ENCODE measurements around the gene FBL. TPM values are rescaled to one million over a fixed set of nuclear protein-coding genes. Genes with fewer than 3 reads are reported as not detected.

The FBL gene
- total RNA-seq, 1 donor from 2014 or later: 119 TPM

- no peak for DNase-seq
- Mint-ChIP-seq H3K27me3 (ENCODE audit: unreplicated experiment) (peaks cover 7% of the 10 kb centered on the region), H3K9me3 (ENCODE audit: unreplicated experiment) (no peaks in the 10 kb centered on the region), H3K4me1 (ENCODE audit: low read depth, unreplicated experiment) (no peaks in the 10 kb centered on the region), H3K36me3 (ENCODE audit: unreplicated experiment) (peaks cover 6% of the 10 kb centered on the region), H3K27ac (ENCODE audit: unreplicated experiment) (no peak overlapping the region), H3K4me3 (ENCODE audit: unreplicated experiment) (no peak overlapping the region)
- TF ChIP-seq CTCF (IDR thresholded peaks at IDR 0.05; ENCODE audit: partially characterized antibody, unreplicated experiment): no peak
Observed at GRCh38 chr19:39807846-39808364, 38.3 kb downstream of the FBL start.

- H3K4me1 Mint-ChIP-seq (ENCODE audit: low read depth, unreplicated experiment): no peaks in the 10 kb centered on the region
- H3K27me3 Mint-ChIP-seq (ENCODE audit: unreplicated experiment): peaks cover 10% of the 10 kb centered on the region
- H3K9me3 Mint-ChIP-seq (ENCODE audit: unreplicated experiment): no peaks in the 10 kb centered on the region
- H3K4me3 Mint-ChIP-seq (ENCODE audit: unreplicated experiment): no peak overlapping the region
- peaks cover 6% of the 10 kb centered on the region for H3K36me3 Mint-ChIP-seq (ENCODE audit: unreplicated experiment)
- TF ChIP-seq CTCF (IDR thresholded peaks at IDR 0.05; ENCODE audit: partially characterized antibody, unreplicated experiment): no peak
- no peak overlapping the region for H3K27ac Mint-ChIP-seq (ENCODE audit: unreplicated experiment)
- no peak for DNase-seq
Observed at GRCh38 chr19:39805104-39805503, 41.1 kb downstream of the FBL start.

GRCh38 chr19:39802958-39803357 is 43.2 kb downstream of the FBL start:
- H3K4me3 Mint-ChIP-seq (ENCODE audit: unreplicated experiment): no peak overlapping the region
- H3K4me1 Mint-ChIP-seq (ENCODE audit: low read depth, unreplicated experiment): no peaks in the 10 kb centered on the region
- no peak for TF ChIP-seq CTCF (IDR thresholded peaks at IDR 0.05; ENCODE audit: partially characterized antibody, unreplicated experiment)
- peaks cover 10% of the 10 kb centered on the region for H3K27me3 Mint-ChIP-seq (ENCODE audit: unreplicated experiment)
- no peaks in the 10 kb centered on the region for H3K9me3 Mint-ChIP-seq (ENCODE audit: unreplicated experiment)
- no peak overlapping the region for H3K27ac Mint-ChIP-seq (ENCODE audit: unreplicated experiment)
- no peaks in the 10 kb centered on the region for H3K36me3 Mint-ChIP-seq (ENCODE audit: unreplicated experiment)
- DNase-seq: no peak

GRCh38 chr19:39797083-39797482 is 49.1 kb downstream of the FBL start:
- no peak overlapping the region for H3K4me3 Mint-ChIP-seq (ENCODE audit: unreplicated experiment)
- peaks cover 3% of the 10 kb centered on the region for H3K27me3 Mint-ChIP-seq (ENCODE audit: unreplicated experiment)
- no peaks in the 10 kb centered on the region for H3K4me1 Mint-ChIP-seq (ENCODE audit: low read depth, unreplicated experiment)
- no peak for DNase-seq
- H3K27ac Mint-ChIP-seq (ENCODE audit: unreplicated experiment): no peak overlapping the region
- no peak for TF ChIP-seq CTCF (IDR thresholded peaks at IDR 0.05; ENCODE audit: partially characterized antibody, unreplicated experiment)
- H3K36me3 Mint-ChIP-seq (ENCODE audit: unreplicated experiment): no peaks in the 10 kb centered on the region
- no peaks in the 10 kb centered on the region for H3K9me3 Mint-ChIP-seq (ENCODE audit: unreplicated experiment)

- H3K4me1 Mint-ChIP-seq (ENCODE audit: low read depth, unreplicated experiment): no peaks in the 10 kb centered on the region
- no peak overlapping the region for H3K4me3 Mint-ChIP-seq (ENCODE audit: unreplicated experiment)
- no peaks in the 10 kb centered on the region for H3K9me3 Mint-ChIP-seq (ENCODE audit: unreplicated experiment)
- no peak overlapping the region for H3K27ac Mint-ChIP-seq (ENCODE audit: unreplicated experiment)
- DNase-seq: no peak
- H3K27me3 Mint-ChIP-seq (ENCODE audit: unreplicated experiment): peaks cover 3% of the 10 kb centered on the region
- H3K36me3 Mint-ChIP-seq (ENCODE audit: unreplicated experiment): no peaks in the 10 kb centered on the region
- no peak for TF ChIP-seq CTCF (IDR thresholded peaks at IDR 0.05; ENCODE audit: partially characterized antibody, unreplicated experiment)
Observed at GRCh38 chr19:39796000-39796498, 50.1 kb downstream of the FBL start.

All from glutamatergic neuron (in vitro differentiated cells).